H1 (cell line): ENCODE data around the gene HDAC8. TPM values are rescaled to one million over a fixed set of nuclear protein-coding genes. Genes with fewer than 3 reads are reported as not detected.

Source experiments
- CTCF ChIA-PET: fragments of 300-600 bp; sonication (Branson Sonifier 250); formaldehyde crosslinking; loops from one replicate; lab custom pipeline; 2021; ENCODE audit not compliant: partially characterized antibody; lab: Charles Lee
- POLR2A ChIA-PET: fragments of 300-600 bp; sonication (Branson Sonifier 250); formaldehyde crosslinking; loops from one replicate; lab custom pipeline; 2021; ENCODE audit warnings: inconsistent platforms; ENCODE audit not compliant: partially characterized antibody; lab: Charles Lee
- DNase-seq, 2 experiments: peaks; one replicate each; pipeline versions ENCODE4 v3.0.0 to v3.0.0-alpha.2; 2010 to 2022; ENCODE audit warnings: low spot score in 2 of 2, low read depth in 1 of 2, mixed read lengths in 1 of 2
- FAIRE-seq: peaks from 2 replicates; lab custom pipeline; 2011; peaks lifted over from hg19 to GRCh38; lab: Jason Lieb, UNC
- H2AFZ ChIP-seq: 2 replicates; pipeline ENCODE4 v1.8.1; 2012; ENCODE audit warnings: low read length, inconsistent platforms
- H2AK5ac ChIP-seq: 2 replicates; pipeline ENCODE4 v1.6.1; 2013; ENCODE audit warnings: low read depth, low read length
- H2BK120ac ChIP-seq: replicated peaks from 2 replicates; pipeline ENCODE3; 2013; ENCODE audit warnings: low read depth, low read length, inconsistent platforms
- H2BK12ac ChIP-seq: 2 replicates; pipeline ENCODE4 v1.6.1; 2013; ENCODE audit warnings: low read depth, low read length
- H2BK15ac ChIP-seq: 2 replicates; pipeline ENCODE4 v1.6.1; 2013; ENCODE audit warnings: low read length
- H2BK20ac ChIP-seq: 2 replicates; pipeline ENCODE4 v1.6.1; 2013; ENCODE audit warnings: low read length
- H2BK5ac ChIP-seq: 2 replicates; pipeline ENCODE4 v1.6.1; 2013; ENCODE audit warnings: low read depth, low read length
- H3K14ac ChIP-seq: 2 replicates; pipeline ENCODE4 v1.6.1; 2013; ENCODE audit warnings: inconsistent platforms; ENCODE audit not compliant: insufficient read length
- H3K18ac ChIP-seq: 2 replicates; pipeline ENCODE4 v1.6.1; 2013; ENCODE audit warnings: low read length; ENCODE audit errors: extremely low read depth
- H3K23ac ChIP-seq: 2 replicates; pipeline ENCODE4 v1.6.1; 2013; ENCODE audit warnings: inconsistent platforms; ENCODE audit not compliant: insufficient read length
- H3K23me2 ChIP-seq: 2 replicates; pipeline ENCODE4 v1.6.1; 2013; ENCODE audit warnings: low read depth, low read length
- H3K27ac ChIP-seq: 2 replicates; pipeline ENCODE4 v1.6.1; 2011; ENCODE audit warnings: low read depth, low read length, inconsistent platforms
- H3K27me3 ChIP-seq, 4 experiments: replicated peaks in 1 of 4; 1 replicate in 1 of 4; 2 replicates in 3 of 4; pipeline versions ENCODE4 v1.6.1 to v1.8.1; 2011 to 2013; ENCODE audit warnings: low read length in 3 of 4, mild to moderate bottlenecking in 3 of 4, inconsistent platforms in 2 of 4, mixed read lengths in 2 of 4, moderate library complexity in 1 of 4; ENCODE audit not compliant: control insufficient read depth in 3 of 4, insufficient read depth in 3 of 4; ENCODE audit errors: extremely low read depth in 1 of 4
- H3K36me3 ChIP-seq, 4 experiments: 2 replicates each; pipeline versions ENCODE4 v1.6.1 to v1.8.1; 2011 to 2013; ENCODE audit warnings: mild to moderate bottlenecking in 4 of 4, low read length in 3 of 4, moderate library complexity in 2 of 4, control low read depth in 1 of 4, inconsistent platforms in 1 of 4; ENCODE audit not compliant: insufficient read depth in 4 of 4, control insufficient read depth in 2 of 4
- H3K4ac ChIP-seq: replicated peaks from 2 replicates; pipeline ENCODE3; 2013; ENCODE audit warnings: low read length, low read depth, mixed read lengths, inconsistent platforms; ENCODE audit not compliant: insufficient read length
- H3K4me1 ChIP-seq, 4 experiments: replicated peaks in 1 of 4; 1 replicate in 1 of 4; 2 replicates in 3 of 4; pipeline versions ENCODE4 v1.6.1 to v1.8.1; 2011 to 2013; ENCODE audit warnings: low read length in 3 of 4, inconsistent platforms in 2 of 4, mixed read lengths in 1 of 4; ENCODE audit not compliant: insufficient read depth in 4 of 4, control insufficient read depth in 3 of 4
- H3K4me2 ChIP-seq, 2 experiments: 2 replicates each; pipeline versions ENCODE4 v1.6.1 to v1.8.1; 2011 to 2013; ENCODE audit warnings: low read depth in 2 of 2, low read length in 2 of 2, control low read depth in 1 of 2, inconsistent platforms in 1 of 2, mild to moderate bottlenecking in 1 of 2; ENCODE audit not compliant: insufficient read depth in 1 of 2
- H3K4me3 ChIP-seq, 4 experiments: fragments of 200-600, 300-600 bp in 1 of 4; sonication (generic), shearing (Covaris generic), sonication (Bioruptor Twin) in 1 of 4; 2 replicates each; pipeline versions ENCODE4 v1.5.1 to v1.8.1; 2011 to 2016; ENCODE audit warnings: low read length in 4 of 4, low read depth in 3 of 4, control low read depth in 2 of 4, inconsistent platforms in 2 of 4, mild to moderate bottlenecking in 2 of 4, mixed read lengths in 1 of 4, moderate library complexity in 1 of 4; ENCODE audit not compliant: insufficient read depth in 2 of 4; ENCODE audit errors: extremely low read depth in 1 of 4
- H3K56ac ChIP-seq: replicated peaks from 2 replicates; pipeline ENCODE3; 2013; ENCODE audit warnings: low read depth, mild to moderate bottlenecking, mixed read lengths, low read length, inconsistent platforms; ENCODE audit not compliant: insufficient read length
- H3K79me1 ChIP-seq: 2 replicates; pipeline ENCODE4 v1.6.1; 2013; ENCODE audit warnings: low read depth, low read length, control low read depth
- H3K79me2 ChIP-seq, 2 experiments: 2 replicates each; pipeline versions ENCODE4 v1.6.1 to v1.8.1; 2012 to 2013; ENCODE audit warnings: low read length in 2 of 2, mild to moderate bottlenecking in 2 of 2, inconsistent platforms in 1 of 2; ENCODE audit not compliant: insufficient read depth in 2 of 2, control insufficient read depth in 1 of 2
- H3K9ac ChIP-seq, 4 experiments: replicated peaks in 1 of 4; 1 replicate in 1 of 4; 2 replicates in 3 of 4; pipeline versions ENCODE4 v1.6.1 to v1.8.1; 2011 to 2013; ENCODE audit warnings: low read depth in 3 of 4, low read length in 3 of 4, control low read depth in 2 of 4, mild to moderate bottlenecking in 2 of 4, moderate library complexity in 2 of 4, inconsistent platforms in 1 of 4; ENCODE audit errors: extremely low read depth in 1 of 4
- H3K9me3 ChIP-seq, 2 experiments: 2 replicates each; pipeline versions ENCODE4 v1.6.1 to v1.8.1; 2012 to 2013; ENCODE audit warnings: mild to moderate bottlenecking in 2 of 2, moderate library complexity in 2 of 2, control low read depth in 1 of 2, inconsistent platforms in 1 of 2, low read depth in 1 of 2, low read length in 1 of 2, mixed read lengths in 1 of 2; ENCODE audit not compliant: insufficient read depth in 2 of 2
- H4K20me1 ChIP-seq, 2 experiments: replicated peaks in 1 of 2; 2 replicates each; pipeline versions ENCODE3 to v1.8.1; 2011 to 2013; ENCODE audit warnings: inconsistent platforms in 2 of 2, low read length in 2 of 2, mild to moderate bottlenecking in 1 of 2; ENCODE audit not compliant: insufficient read depth in 2 of 2, control insufficient read depth in 1 of 2
- H4K5ac ChIP-seq: 2 replicates; pipeline ENCODE4 v1.6.1; 2013; ENCODE audit warnings: low read length, low read depth, mixed read lengths, inconsistent platforms; ENCODE audit not compliant: insufficient read length
- H4K8ac ChIP-seq: 2 replicates; pipeline ENCODE4 v1.8.0; 2013; ENCODE audit warnings: mild to moderate bottlenecking, moderate library complexity, low read length, inconsistent platforms; ENCODE audit not compliant: insufficient read depth; ENCODE audit errors: extremely low read depth
- H4K91ac ChIP-seq: replicated peaks from 2 replicates; pipeline ENCODE3; 2013; ENCODE audit warnings: low read length, mixed read lengths, inconsistent platforms; ENCODE audit not compliant: insufficient read length
- ATF2 ChIP-seq: IDR thresholded peaks from 2 replicates; pipeline ENCODE4 v1.6.1; 2012; ENCODE audit warnings: low read length, inconsistent platforms
- BCL11A ChIP-seq, 2 experiments: IDR thresholded peaks; one replicate each; pipeline ENCODE4 v1.6.1; 2011; ENCODE audit warnings: low read depth in 2 of 2, low read length in 2 of 2, mild to moderate bottlenecking in 2 of 2
- HDAC6 ChIP-seq: IDR thresholded peaks from one replicate; pipeline ENCODE4 v1.7.1; 2012; ENCODE audit warnings: low read depth, mild to moderate bottlenecking, inconsistent platforms, low read length, moderate library complexity
- KDM1A ChIP-seq: fragments of 200-600, 300-600 bp; sonication (generic); IDR thresholded peaks from 2 replicates; pipeline ENCODE4 v1.7.1; 2016; ENCODE audit warnings: mild to moderate bottlenecking, low read length, borderline replicate concordance
- MAFK ChIP-seq: IDR thresholded peaks from 2 replicates; pipeline ENCODE4 v1.6.1; 2012; ENCODE audit warnings: low read depth, mild to moderate bottlenecking, improper control_type of control experiment, low read length
- PHF8 ChIP-seq: fragments of 200-600 bp; sonication (generic); conservative IDR thresholded peaks from 2 replicates; pipeline ENCODE4 v1.7.1; 2012; ENCODE audit warnings: low read depth, mild to moderate bottlenecking, inconsistent platforms, low read length, moderate library complexity
- POLR2AphosphoS5 ChIP-seq: IDR thresholded peaks from 2 replicates; pipeline ENCODE4 v1.6.1; 2011; ENCODE audit warnings: low read depth, low read length
- RAD21 ChIP-seq, 2 experiments: IDR thresholded peaks in 1 of 2; conservative IDR thresholded peaks in 1 of 2; 2 replicates each; pipeline ENCODE4 v1.6.1; 2011; ENCODE audit warnings: low read depth in 2 of 2, low read length in 2 of 2, improper control_type of control experiment in 1 of 2, inconsistent platforms in 1 of 2, mild to moderate bottlenecking in 1 of 2, moderate library complexity in 1 of 2
- YY1 ChIP-seq: IDR thresholded peaks from 2 replicates; pipeline ENCODE4 v1.6.1; 2011; ENCODE audit warnings: low read depth, mild to moderate bottlenecking, low read length
- WGBS, 2 experiments: shearing (Covaris generic) in 1 of 2; methylation state at CpG; one replicate each; pipeline versions ENCODE4 v1.1.6 to v1.1.7; 2013 to 2015; ENCODE audit warnings: low lambda C conversion rate in 2 of 2, mixed read lengths in 2 of 2, inconsistent platforms in 1 of 2, low coverage in 1 of 2, missing lambda C conversion rate in 1 of 2; ENCODE audit not compliant: insufficient replicate concordance in 2 of 2, insufficient coverage in 1 of 2, insufficient read length in 1 of 2; ENCODE audit errors: extremely low coverage in 1 of 2, missing lambda C conversion rate in 1 of 2; 5-methylcytosine and 5-hydroxymethylcytosine counted together
- polyA plus RNA-seq, 7 experiments: library from polyadenylated mRNA; depleted of rRNA in 3 of 7; stranded (reverse) in 5 of 7; unstranded in 2 of 7; fragments of >200 nt in 5 of 7; fragments of 200-250 nt in 2 of 7; gene quantifications; 1 replicate in 5 of 7; 2 replicates in 1 of 7; 4 replicates in 1 of 7; pipeline versions ENCODE4 v1.2.1 to v1.2.3, GENCODE V29; 2011 to 2013; ENCODE audit warnings: missing spikeins in 2 of 7, mixed read lengths in 2 of 7
- total RNA-seq: library from RNA; stranded (reverse); fragmentation: NEBNext Ultra II Directional; extraction: Animal tissue kit (Norgen Biotek cat#: 25700); gene quantifications from 2 replicates; pipeline ENCODE4 v1.2.1, GENCODE V29; 2021
- TF ChIP-seq, protein P1 (sequence below): IDR thresholded peaks from 2 replicates; pipeline ENCODE4 v1.6.1; 2012; ENCODE audit warnings: inconsistent platforms

The HDAC8 gene
- total and polyA plus RNA-seq, 2 of the 8 experiments (the other 6 are each of a cell fraction or from before 2014, with no cell fraction given), result 9.7 to 20.3 TPM

DNA sequence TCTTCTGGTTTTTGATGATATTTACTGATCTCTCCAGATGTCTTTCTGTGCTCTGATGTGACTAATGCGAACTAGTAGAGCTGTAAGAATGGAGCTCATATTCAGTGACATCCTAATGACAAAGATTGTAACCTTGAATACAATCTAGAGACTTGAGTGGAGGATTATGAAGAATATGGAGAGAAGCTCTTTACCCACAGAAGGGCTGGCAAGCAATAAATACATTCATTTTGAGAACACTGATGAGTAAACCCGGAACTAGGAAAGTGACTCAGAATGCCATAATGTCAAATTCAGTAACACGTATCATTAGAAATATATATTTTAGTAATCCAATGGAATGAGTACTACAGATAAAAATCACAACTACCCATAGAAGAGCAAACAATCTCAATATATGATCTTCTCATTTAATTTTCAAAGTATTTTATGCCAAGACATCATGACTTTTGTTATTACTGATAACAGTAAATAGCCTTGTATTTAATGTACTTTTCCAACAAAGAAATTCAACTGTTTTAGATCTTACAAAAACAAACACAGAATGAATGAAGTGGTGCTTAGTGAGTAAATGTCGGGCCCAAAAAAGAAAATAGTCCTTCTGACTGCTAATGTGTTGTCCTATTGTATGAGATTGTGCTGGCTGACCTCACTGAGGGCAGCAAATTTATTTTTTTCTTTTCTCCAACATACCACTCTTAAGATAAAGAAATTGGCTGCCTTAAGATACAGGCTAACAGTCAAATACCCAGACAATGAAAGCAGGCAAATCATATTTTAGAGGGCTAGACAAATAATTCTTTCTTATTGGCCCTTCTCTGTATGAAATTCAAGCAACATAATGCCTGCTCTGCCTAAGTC, 49.2 kb upstream of the HDAC8 start:
- Histone ChIP-seq H2BK20ac (no peak overlapping the region), H2AFZ (no peak overlapping the region), H3K23me2 (no peaks in the 10 kb centered on the region), H4K8ac (no peak overlapping the region), H2BK12ac (no peak overlapping the region), H3K14ac (no peak overlapping the region), H4K91ac (no peak overlapping the region), H3K9me3 (no peaks in the 10 kb centered on the region), H3K18ac (no peak overlapping the region), H3K4me1 (no peaks in the 10 kb centered on the region), H3K36me3 (no peaks in the 10 kb centered on the region), H3K79me1 (no peaks in the 10 kb centered on the region), H2BK120ac (no peak overlapping the region), H3K9ac (no peak overlapping the region), H3K4me3 (no peak overlapping the region), H4K5ac (no peak overlapping the region), H4K20me1 (no peaks in the 10 kb centered on the region), H3K4ac (no peak overlapping the region)
- CTCF ChIA-PET, result interaction anchor here (0.6 kb wide), 1 partner anchor 1004 kb away, joined by 3 read pairs; the partner anchor contains the start of gene CXCR3
- TF ChIP-seq YY1 (no peak), PHF8 (no peak), BCL11A (IDR thresholded peaks at IDR 0.05; ENCODE audit: low read depth in 2 of 2, low read length in 2 of 2) (no peak), ATF2 (no peak), POLR2AphosphoS5 (no peak), MAFK (no peak), RAD21 (IDR thresholded peaks at IDR 0.05 in 1 of 2, conservative IDR thresholded peaks at IDR 0.05 in 1 of 2; ENCODE audit: low read depth in 2 of 2, low read length in 2 of 2) (no peak), HDAC6 (no peak), KDM1A (no peak)
- TF ChIP-seq, protein P1, sequence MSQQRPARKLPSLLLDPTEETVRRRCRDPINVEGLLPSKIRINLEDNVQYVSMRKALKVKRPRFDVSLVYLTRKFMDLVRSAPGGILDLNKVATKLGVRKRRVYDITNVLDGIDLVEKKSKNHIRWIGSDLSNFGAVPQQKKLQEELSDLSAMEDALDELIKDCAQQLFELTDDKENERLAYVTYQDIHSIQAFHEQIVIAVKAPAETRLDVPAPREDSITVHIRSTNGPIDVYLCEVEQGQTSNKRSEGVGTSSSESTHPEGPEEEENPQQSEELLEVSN, result no peak
- TF ChIP-seq, all 59 proteins: peak for 0
- Histone ChIP-seq H3K56ac (no peak overlapping the region), H3K79me2 (no peaks in the 10 kb centered on the region), H2BK5ac (no peak overlapping the region), H3K27ac (no peak overlapping the region), H3K4me2 (no peak overlapping the region), H3K27me3 (no peaks in the 10 kb centered on the region), H2BK15ac (no peak overlapping the region), H2AK5ac (no peak overlapping the region), H3K23ac (no peak overlapping the region)
- no peak for FAIRE-seq
- WGBS, 2 experiments, result 87% methylated on average over 4 of the region's 4 CpGs; no CpG with 5 or more reads in 1 of the 2 experiments
- POLR2A ChIA-PET, result no interaction called here
- DNase-seq, result no peak
